ENCODE measurements around the gene POU2F1.

DNA sequence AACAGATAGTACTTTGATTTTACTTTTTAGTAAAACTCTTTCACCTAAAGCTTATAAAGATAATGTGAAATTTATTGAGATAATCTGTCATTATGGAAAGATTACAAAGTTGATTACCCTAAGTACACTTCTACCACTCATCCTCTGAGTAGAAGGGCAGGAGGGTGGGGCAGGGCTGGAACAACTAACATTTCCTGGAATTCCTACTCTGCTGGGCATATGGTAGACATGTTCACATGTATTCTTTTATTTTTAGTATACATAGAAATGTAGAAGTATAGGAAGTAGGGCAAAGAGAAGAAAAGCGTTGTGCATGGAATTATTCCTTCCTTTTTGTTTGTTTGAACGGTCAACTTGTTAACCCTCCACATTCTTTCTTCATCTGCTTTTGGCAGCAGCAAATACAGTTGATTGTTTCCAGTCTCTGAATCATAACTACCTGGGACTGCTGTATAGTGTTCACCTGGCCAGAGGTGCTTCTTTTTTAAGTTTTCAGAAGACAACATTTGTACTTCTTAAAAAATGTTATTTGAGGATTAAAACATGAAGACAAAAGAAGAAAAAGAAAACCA is 85.1 kb downstream of the POU2F1 start:
- TF ChIP-seq, protein P1, sequence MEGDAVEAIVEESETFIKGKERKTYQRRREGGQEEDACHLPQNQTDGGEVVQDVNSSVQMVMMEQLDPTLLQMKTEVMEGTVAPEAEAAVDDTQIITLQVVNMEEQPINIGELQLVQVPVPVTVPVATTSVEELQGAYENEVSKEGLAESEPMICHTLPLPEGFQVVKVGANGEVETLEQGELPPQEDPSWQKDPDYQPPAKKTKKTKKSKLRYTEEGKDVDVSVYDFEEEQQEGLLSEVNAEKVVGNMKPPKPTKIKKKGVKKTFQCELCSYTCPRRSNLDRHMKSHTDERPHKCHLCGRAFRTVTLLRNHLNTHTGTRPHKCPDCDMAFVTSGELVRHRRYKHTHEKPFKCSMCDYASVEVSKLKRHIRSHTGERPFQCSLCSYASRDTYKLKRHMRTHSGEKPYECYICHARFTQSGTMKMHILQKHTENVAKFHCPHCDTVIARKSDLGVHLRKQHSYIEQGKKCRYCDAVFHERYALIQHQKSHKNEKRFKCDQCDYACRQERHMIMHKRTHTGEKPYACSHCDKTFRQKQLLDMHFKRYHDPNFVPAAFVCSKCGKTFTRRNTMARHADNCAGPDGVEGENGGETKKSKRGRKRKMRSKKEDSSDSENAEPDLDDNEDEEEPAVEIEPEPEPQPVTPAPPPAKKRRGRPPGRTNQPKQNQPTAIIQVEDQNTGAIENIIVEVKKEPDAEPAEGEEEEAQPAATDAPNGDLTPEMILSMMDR (IDR thresholded peaks at IDR 0.05; ENCODE audit: insufficient read depth, low read length, poor library complexity, severe bottlenecking): no peak
- no peak for TF ChIP-seq EZH2phosphoT487 (conservative IDR thresholded peaks at IDR 0.05; ENCODE audit: low read length)

All from SU-DHL-6 (cell line).